GM12878 (cell line): ENCODE measurements around the gene LHFPL3. TPM values are rescaled to one million over a fixed set of nuclear protein-coding genes. Genes with fewer than 3 reads are reported as not detected.

ENCODE experiments used
- CBFB ChIP-seq: IDR thresholded peaks from 2 replicates; pipeline ENCODE4 v1.6.1; 2016; ENCODE audit warnings: antibody characterized with exemption, low read depth
- CHD1 ChIP-seq: IDR thresholded peaks from 2 replicates; pipeline ENCODE4 v1.6.1; 2012; ENCODE audit warnings: low read depth, low read length, improper control_type of control experiment
- CHD4 ChIP-seq: fragments of 200-600 bp; sonication (generic); IDR thresholded peaks from 2 replicates; pipeline ENCODE4 v1.6.1; 2016; ENCODE audit warnings: mild to moderate bottlenecking
- DPF2 ChIP-seq: fragments of 450-650 bp; IDR thresholded peaks from 2 replicates; pipeline ENCODE4 v1.6.1; 2017; ENCODE audit warnings: mild to moderate bottlenecking
- EED ChIP-seq: sonication (generic); IDR thresholded peaks from 2 replicates; pipeline ENCODE4 v1.6.1; 2016; ENCODE audit warnings: antibody characterized with exemption, low read depth
- EZH2 ChIP-seq: IDR thresholded peaks from 2 replicates; pipeline ENCODE4 v1.6.1; 2012; ENCODE audit warnings: low read depth, mild to moderate bottlenecking, control low read depth, inconsistent platforms, low read length, borderline replicate concordance; ENCODE audit not compliant: control insufficient read depth
- FOXK2 ChIP-seq: fragments of 450-650 bp; IDR thresholded peaks from 2 replicates; pipeline ENCODE4 v1.6.1; 2017; ENCODE audit warnings: mild to moderate bottlenecking, moderate library complexity
- GATAD2B ChIP-seq: fragments of 450-650 bp; conservative IDR thresholded peaks from 2 replicates; pipeline ENCODE4 v1.6.1; 2017; ENCODE audit warnings: low read depth, mild to moderate bottlenecking, moderate library complexity
- HDGF ChIP-seq: fragments of 450-650 bp; IDR thresholded peaks from 2 replicates; pipeline ENCODE4 v1.6.1; 2016; ENCODE audit warnings: antibody characterized with exemption
- POU2F2 ChIP-seq: IDR thresholded peaks from 3 replicates; pipeline ENCODE4 v1.6.1; 2011; ENCODE audit warnings: low read depth, mild to moderate bottlenecking, low read length, borderline replicate concordance
- RAD21 ChIP-seq: IDR thresholded peaks from 2 replicates; pipeline ENCODE4 v1.6.1; 2011; ENCODE audit warnings: mild to moderate bottlenecking, low read depth, low read length, moderate library complexity; ENCODE audit not compliant: insufficient read depth
- RB1 ChIP-seq: fragments of 450-650 bp; formaldehyde crosslinking; IDR thresholded peaks from 2 replicates; pipeline ENCODE4 v1.6.1; 2017; ENCODE audit warnings: mild to moderate bottlenecking, borderline replicate concordance
- RUNX3 ChIP-seq: IDR thresholded peaks from 2 replicates; pipeline ENCODE4 v1.6.1; 2012; ENCODE audit warnings: low read length, inconsistent platforms
- SMAD1 ChIP-seq: fragments of 450-650 bp; IDR thresholded peaks from 2 replicates; pipeline ENCODE4 v1.6.1; 2018; ENCODE audit warnings: mild to moderate bottlenecking, low read depth; ENCODE audit not compliant: partially characterized antibody
- SMC3 ChIP-seq: IDR thresholded peaks from 2 replicates; pipeline ENCODE4 v1.6.1; 2011; ENCODE audit warnings: low read length, improper control_type of control experiment, borderline replicate concordance
- SP1 ChIP-seq: IDR thresholded peaks from one replicate; pipeline ENCODE4 v1.6.1; 2011; ENCODE audit warnings: low read depth, low read length
- STAT1 ChIP-seq: fragments of 450-650 bp; conservative IDR thresholded peaks from 2 replicates; pipeline ENCODE4 v1.6.1; 2014; ENCODE audit warnings: antibody characterized with exemption, mild to moderate bottlenecking
- TCF3 ChIP-seq: IDR thresholded peaks from 2 replicates; pipeline ENCODE4 v1.6.1; 2012; ENCODE audit warnings: low read depth, mild to moderate bottlenecking, low read length, borderline replicate concordance; ENCODE audit not compliant: insufficient read depth
- YY1 ChIP-seq: IDR thresholded peaks from 2 replicates; pipeline ENCODE4 v1.6.1; 2011; ENCODE audit warnings: low read depth, mild to moderate bottlenecking, low read length
- ZNF217 ChIP-seq: fragments of 450-650 bp; IDR thresholded peaks from 2 replicates; pipeline ENCODE4 v1.6.1; 2017; ENCODE audit warnings: antibody characterized with exemption, mild to moderate bottlenecking
- ZNF24 ChIP-seq: fragments of 450-650 bp; IDR thresholded peaks from 2 replicates; pipeline ENCODE4 v1.6.1; 2017; ENCODE audit warnings: antibody characterized with exemption, mild to moderate bottlenecking
- polyA plus RNA-seq, 11 experiments: library from polyadenylated mRNA; depleted of rRNA in 4 of 11; unstranded in 6 of 11; stranded (reverse) in 5 of 11; fragments of >200 nt; fragmentation: Nextera tagmentation in 4 of 11; fragmentation: Illumina TruSeq in 1 of 11; extraction: Ambion mirVana in 4 of 11; extraction: Trizol in 1 of 11; gene quantifications; 1 replicate in 1 of 11; 2 replicates in 10 of 11; pipeline versions ENCODE4 v1.2.1 to v1.2.3, GENCODE V29; 2011 to 2016; ENCODE audit warnings: inconsistent platforms in 2 of 11, missing spikeins in 2 of 11, low read depth in 1 of 11
- total RNA-seq, 4 experiments: library from RNA; depleted of rRNA in 3 of 4; stranded (reverse); fragments of >200 nt in 3 of 4; fragmentation: Illumina TruSeq in 1 of 4; extraction: Trizol in 1 of 4; gene quantifications; 2 replicates each; pipeline versions ENCODE4 v1.2.1 to v1.2.3, GENCODE V29; 2013 to 2021
- TF ChIP-seq, protein P1 (sequence below), 3 experiments: IDR thresholded peaks in 2 of 3; conservative IDR thresholded peaks in 1 of 3; 2 replicates each; pipeline ENCODE4 v1.5.1; 2011; ENCODE audit warnings: low read depth in 3 of 3, low read length in 3 of 3, mild to moderate bottlenecking in 3 of 3, control low read depth in 2 of 3, moderate library complexity in 2 of 3, inconsistent platforms in 1 of 3, mixed read lengths in 1 of 3; ENCODE audit not compliant: control insufficient read depth in 2 of 3, insufficient read depth in 1 of 3; ENCODE audit errors: extremely low read depth in 1 of 3
- TF ChIP-seq, protein P2 (sequence below): IDR thresholded peaks from 2 replicates; pipeline ENCODE4 v1.6.1; 2012; ENCODE audit warnings: low read depth, low read length, improper control_type of control experiment
- TF ChIP-seq, protein P3 (sequence below): IDR thresholded peaks from 2 replicates; pipeline ENCODE4 v1.6.1; 2012; ENCODE audit warnings: low read length, inconsistent platforms
- TF ChIP-seq, protein P4 (sequence below): fragments of 450-650 bp; IDR thresholded peaks from 2 replicates; pipeline ENCODE4 v1.6.1; 2017; ENCODE audit warnings: low read depth, mild to moderate bottlenecking, moderate library complexity
- TF ChIP-seq, protein P5 (sequence below): IDR thresholded peaks from 2 replicates; pipeline ENCODE4 v1.6.1; 2011; ENCODE audit warnings: borderline replicate concordance, low read depth, mild to moderate bottlenecking, moderate library complexity, mixed read lengths, low read length; ENCODE audit not compliant: insufficient read depth; ENCODE audit errors: extremely low read length

The LHFPL3 gene
- total and polyA plus RNA-seq, 10 of the 15 experiments (the other 5 are each of a cell fraction or from before 2014, with no cell fraction given) = 0.09 TPM; not detected in 9

DNA sequence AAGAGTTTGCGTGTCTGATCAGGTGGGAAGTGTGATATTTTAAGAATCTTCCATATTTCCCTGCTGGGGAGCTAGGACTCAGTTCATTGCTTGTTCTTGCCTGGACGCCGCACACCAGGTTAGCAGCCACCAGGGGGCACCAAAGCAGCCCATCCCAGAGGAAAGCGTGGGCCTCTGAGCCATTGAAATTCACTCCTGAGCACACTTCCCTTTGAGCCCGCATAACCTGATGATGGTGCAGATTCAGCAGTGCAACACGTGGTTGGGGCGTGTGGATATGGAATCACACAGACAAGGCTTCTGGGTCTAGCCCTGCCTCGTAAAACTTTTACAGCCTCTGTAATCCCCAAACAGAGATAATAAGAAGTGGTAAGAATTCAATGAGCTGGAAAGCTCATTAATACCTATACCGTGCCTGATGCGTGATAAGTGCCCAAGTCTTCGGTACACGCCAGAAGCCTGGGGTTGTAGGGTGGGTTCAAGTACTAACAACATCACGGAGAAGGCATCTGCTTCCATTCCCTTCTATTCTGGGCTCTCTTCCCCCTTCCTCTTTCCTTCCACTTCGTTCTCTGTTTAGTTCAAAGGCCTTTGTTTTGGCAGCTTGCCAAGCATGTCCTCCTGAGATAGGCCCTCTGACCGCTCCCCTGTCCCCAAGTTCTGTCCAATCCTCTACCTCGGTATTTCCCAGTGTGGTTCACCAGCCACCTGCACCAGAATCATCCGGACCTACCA lies 555.5 kb downstream of the LHFPL3 start (continued):
- TF ChIP-seq, protein P1, sequence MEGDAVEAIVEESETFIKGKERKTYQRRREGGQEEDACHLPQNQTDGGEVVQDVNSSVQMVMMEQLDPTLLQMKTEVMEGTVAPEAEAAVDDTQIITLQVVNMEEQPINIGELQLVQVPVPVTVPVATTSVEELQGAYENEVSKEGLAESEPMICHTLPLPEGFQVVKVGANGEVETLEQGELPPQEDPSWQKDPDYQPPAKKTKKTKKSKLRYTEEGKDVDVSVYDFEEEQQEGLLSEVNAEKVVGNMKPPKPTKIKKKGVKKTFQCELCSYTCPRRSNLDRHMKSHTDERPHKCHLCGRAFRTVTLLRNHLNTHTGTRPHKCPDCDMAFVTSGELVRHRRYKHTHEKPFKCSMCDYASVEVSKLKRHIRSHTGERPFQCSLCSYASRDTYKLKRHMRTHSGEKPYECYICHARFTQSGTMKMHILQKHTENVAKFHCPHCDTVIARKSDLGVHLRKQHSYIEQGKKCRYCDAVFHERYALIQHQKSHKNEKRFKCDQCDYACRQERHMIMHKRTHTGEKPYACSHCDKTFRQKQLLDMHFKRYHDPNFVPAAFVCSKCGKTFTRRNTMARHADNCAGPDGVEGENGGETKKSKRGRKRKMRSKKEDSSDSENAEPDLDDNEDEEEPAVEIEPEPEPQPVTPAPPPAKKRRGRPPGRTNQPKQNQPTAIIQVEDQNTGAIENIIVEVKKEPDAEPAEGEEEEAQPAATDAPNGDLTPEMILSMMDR (IDR thresholded peaks at IDR 0.05 in 2 of 3, conservative IDR thresholded peaks at IDR 0.05 in 1 of 3; ENCODE audit: control insufficient read depth in 2 of 3, extremely low read depth in 1 of 3, insufficient read depth in 1 of 3, low read depth in 3 of 3, low read length in 3 of 3) = peak; percentile 93 to 96 (median 94); a peak in 5 of 6 replicates
- TF ChIP-seq SMAD1 = peak; percentile 96
- TF ChIP-seq, protein P2, sequence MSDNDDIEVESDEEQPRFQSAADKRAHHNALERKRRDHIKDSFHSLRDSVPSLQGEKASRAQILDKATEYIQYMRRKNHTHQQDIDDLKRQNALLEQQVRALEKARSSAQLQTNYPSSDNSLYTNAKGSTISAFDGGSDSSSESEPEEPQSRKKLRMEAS = peak; percentile 63; the same call in 1 of the 2 replicates
- no peak for TF ChIP-seq CHD1
- TF ChIP-seq DPF2 = no peak
- TF ChIP-seq ZNF217 = no peak
- peak; percentile 94 for TF ChIP-seq SMC3
- TF ChIP-seq TCF3 = no peak
- TF ChIP-seq STAT1 = no peak
- peak; percentile 52; the same call in 1 of the 2 replicates for TF ChIP-seq ZNF24
- TF ChIP-seq EZH2 = no peak
- TF ChIP-seq CHD4 = no peak
- TF ChIP-seq, protein P3, sequence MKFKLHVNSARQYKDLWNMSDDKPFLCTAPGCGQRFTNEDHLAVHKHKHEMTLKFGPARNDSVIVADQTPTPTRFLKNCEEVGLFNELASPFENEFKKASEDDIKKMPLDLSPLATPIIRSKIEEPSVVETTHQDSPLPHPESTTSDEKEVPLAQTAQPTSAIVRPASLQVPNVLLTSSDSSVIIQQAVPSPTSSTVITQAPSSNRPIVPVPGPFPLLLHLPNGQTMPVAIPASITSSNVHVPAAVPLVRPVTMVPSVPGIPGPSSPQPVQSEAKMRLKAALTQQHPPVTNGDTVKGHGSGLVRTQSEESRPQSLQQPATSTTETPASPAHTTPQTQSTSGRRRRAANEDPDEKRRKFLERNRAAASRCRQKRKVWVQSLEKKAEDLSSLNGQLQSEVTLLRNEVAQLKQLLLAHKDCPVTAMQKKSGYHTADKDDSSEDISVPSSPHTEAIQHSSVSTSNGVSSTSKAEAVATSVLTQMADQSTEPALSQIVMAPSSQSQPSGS = no peak
- peak; percentile 20; the same call in 1 of the 2 replicates for TF ChIP-seq RB1
- peak; percentile 42; the same call in 1 of the 2 replicates for TF ChIP-seq RUNX3
- no peak for TF ChIP-seq CBFB
- peak; percentile 51; the same call in 1 of the 3 replicates for TF ChIP-seq POU2F2
- TF ChIP-seq RAD21 = peak; percentile 89
- TF ChIP-seq, protein P4, sequence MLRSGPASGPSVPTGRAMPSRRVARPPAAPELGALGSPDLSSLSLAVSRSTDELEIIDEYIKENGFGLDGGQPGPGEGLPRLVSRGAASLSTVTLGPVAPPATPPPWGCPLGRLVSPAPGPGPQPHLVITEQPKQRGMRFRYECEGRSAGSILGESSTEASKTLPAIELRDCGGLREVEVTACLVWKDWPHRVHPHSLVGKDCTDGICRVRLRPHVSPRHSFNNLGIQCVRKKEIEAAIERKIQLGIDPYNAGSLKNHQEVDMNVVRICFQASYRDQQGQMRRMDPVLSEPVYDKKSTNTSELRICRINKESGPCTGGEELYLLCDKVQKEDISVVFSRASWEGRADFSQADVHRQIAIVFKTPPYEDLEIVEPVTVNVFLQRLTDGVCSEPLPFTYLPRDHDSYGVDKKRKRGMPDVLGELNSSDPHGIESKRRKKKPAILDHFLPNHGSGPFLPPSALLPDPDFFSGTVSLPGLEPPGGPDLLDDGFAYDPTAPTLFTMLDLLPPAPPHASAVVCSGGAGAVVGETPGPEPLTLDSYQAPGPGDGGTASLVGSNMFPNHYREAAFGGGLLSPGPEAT = 0 out of 2 replicates have a peak, but pooled peaks have one; percentile 39
- TF ChIP-seq HDGF = 0 out of 2 replicates have a peak, but pooled peaks have one; percentile 44
- TF ChIP-seq, protein P5, sequence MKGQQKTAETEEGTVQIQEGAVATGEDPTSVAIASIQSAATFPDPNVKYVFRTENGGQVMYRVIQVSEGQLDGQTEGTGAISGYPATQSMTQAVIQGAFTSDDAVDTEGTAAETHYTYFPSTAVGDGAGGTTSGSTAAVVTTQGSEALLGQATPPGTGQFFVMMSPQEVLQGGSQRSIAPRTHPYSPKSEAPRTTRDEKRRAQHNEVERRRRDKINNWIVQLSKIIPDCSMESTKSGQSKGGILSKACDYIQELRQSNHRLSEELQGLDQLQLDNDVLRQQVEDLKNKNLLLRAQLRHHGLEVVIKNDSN = peak; percentile 50
- TF ChIP-seq SP1 = peak; percentile 9
- TF ChIP-seq GATAD2B = 0 out of 2 replicates have a peak, but pooled peaks have one; percentile 45
- peak; percentile 36; the same call in 1 of the 2 replicates for TF ChIP-seq EED
- TF ChIP-seq FOXK2 = no peak
- peak; percentile 83 for TF ChIP-seq YY1
